DOHH2 (cell line): Measurements from ENCODE around the gene ADAT1.

Experiments
- H3F3A ChIP-seq: fragments of 200-600 bp; sonication (generic), shearing (Covaris generic); 2 replicates; pipeline ENCODE4 v1.6.0; 2016; ENCODE audit warnings: antibody characterized with exemption, mild to moderate bottlenecking; ENCODE audit not compliant: control insufficient read depth, insufficient read depth
- H3K27ac ChIP-seq: fragments of 200-600 bp; sonication (generic); 2 replicates; pipeline ENCODE4 v1.5.1; 2014; ENCODE audit warnings: low read depth, mild to moderate bottlenecking, low read length, moderate library complexity
- H3K27me3 ChIP-seq: fragments of 200-600 bp; sonication (generic); 2 replicates; pipeline ENCODE4 v1.6.1; 2014; ENCODE audit warnings: mild to moderate bottlenecking, low read length, mixed read lengths; ENCODE audit not compliant: control insufficient read depth
- H3K36me3 ChIP-seq: fragments of 200-600 bp; sonication (generic); 2 replicates; pipeline ENCODE4 v1.6.1; 2014; ENCODE audit warnings: mild to moderate bottlenecking, low read length, moderate library complexity, mixed read lengths; ENCODE audit not compliant: control insufficient read depth
- H3K4me1 ChIP-seq: fragments of 200-600 bp; sonication (generic); 2 replicates; pipeline ENCODE4 v1.6.1; 2014; ENCODE audit warnings: mild to moderate bottlenecking, low read length, mixed read lengths; ENCODE audit not compliant: control insufficient read depth
- H3K4me2 ChIP-seq: fragments of 200-600 bp; sonication (generic); 2 replicates; pipeline ENCODE4 v1.6.0; 2014; ENCODE audit warnings: mild to moderate bottlenecking, low read length, moderate library complexity
- H3K4me3 ChIP-seq: fragments of 200-600 bp; sonication (generic); 2 replicates; pipeline ENCODE4 v1.5.1; 2014; ENCODE audit warnings: mild to moderate bottlenecking, low read length, mixed read lengths
- H3K79me2 ChIP-seq: fragments of 200-600 bp; sonication (generic); 2 replicates; pipeline ENCODE4 v1.6.1; 2014; ENCODE audit warnings: mild to moderate bottlenecking, low read length, mixed read lengths; ENCODE audit not compliant: control insufficient read depth
- H3K9me2 ChIP-seq: fragments of 200-600 bp; sonication (generic); replicated peaks from 2 replicates; pipeline ENCODE4 v1.6.1; 2014; ENCODE audit warnings: mild to moderate bottlenecking, low read length, mixed read lengths; ENCODE audit not compliant: control insufficient read depth
- H3K9me3 ChIP-seq: fragments of 200-600 bp; sonication (generic); 2 replicates; pipeline ENCODE4 v1.6.1; 2014; ENCODE audit warnings: antibody characterized with exemption, low read length, mixed read lengths; ENCODE audit not compliant: control insufficient read depth, insufficient read depth
- H4K20me1 ChIP-seq: fragments of 200-600 bp; sonication (generic); 2 replicates; pipeline ENCODE4 v1.6.0; 2014; ENCODE audit warnings: low read depth, mild to moderate bottlenecking, antibody characterized with exemption, low read length, moderate library complexity; ENCODE audit not compliant: control insufficient read depth, insufficient read depth
- EZH2phosphoT487 ChIP-seq: fragments of 200-600 bp; sonication (generic); IDR thresholded peaks from 2 replicates; pipeline ENCODE4 v1.6.1; 2017; ENCODE audit warnings: borderline replicate concordance, mild to moderate bottlenecking, antibody characterized with exemption, low read length, moderate library complexity, mixed read lengths
- TF ChIP-seq, protein P1 (sequence below): fragments of 200-600 bp; sonication (generic); IDR thresholded peaks from one replicate; pipeline ENCODE4 v1.5.1; 2014; ENCODE audit warnings: antibody characterized with exemption, mild to moderate bottlenecking, low read depth, low read length; ENCODE audit not compliant: poor library complexity, severe bottlenecking

ADAT1 gene

DNA sequence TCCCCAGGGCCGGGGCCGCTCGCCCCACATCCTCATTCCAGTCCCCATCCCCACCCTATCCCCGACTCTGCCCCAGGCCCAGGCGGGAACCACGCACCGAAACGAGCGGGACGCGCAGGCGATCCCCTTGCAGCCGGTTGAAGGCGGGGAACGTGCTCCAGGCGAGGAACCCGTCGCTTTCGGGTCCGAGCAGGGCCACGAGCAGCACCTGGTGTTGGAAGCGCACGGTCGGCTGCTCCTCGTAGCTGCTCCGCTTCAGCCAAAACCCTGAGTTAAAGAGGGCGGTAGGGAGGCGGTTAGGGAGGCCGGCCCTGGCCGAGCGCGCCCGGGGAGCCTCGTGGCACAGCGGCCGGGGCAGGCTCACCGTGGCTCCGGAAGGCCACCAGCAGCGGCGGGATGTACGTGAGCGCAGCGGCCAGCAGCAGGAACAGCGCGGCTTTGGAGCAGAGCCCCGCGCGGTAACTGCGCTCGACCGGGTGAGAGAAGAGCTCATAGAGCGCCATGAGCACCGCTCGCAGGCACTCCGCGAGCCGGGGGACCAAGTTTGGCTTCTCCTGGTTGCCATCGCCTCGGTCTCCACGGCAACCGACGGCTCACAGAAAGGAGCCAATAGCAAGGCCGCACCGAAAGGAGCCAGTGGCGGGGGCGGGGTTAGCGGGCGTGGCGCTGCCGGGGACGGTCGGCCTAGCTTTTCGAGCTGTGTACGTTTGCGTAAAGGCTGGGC lies 67.2 kb downstream of the ADAT1 start, which contains the start of gene TMEM231:
Gene TMEM231, minus strand, starts transcription at position 546 of the 724 bp plus-strand sequence. Its CDS starts 43 bp downstream, at position 503.
- peaks cover 13% of the 10 kb centered on the region for H3K4me1 ChIP-seq
- peak within 1 kb of the TSS; percentile 86 for H3K4me3 ChIP-seq
- H3K4me2 ChIP-seq = peak within 1 kb of the TSS; percentile 90
- no peaks in the 10 kb centered on the region for H4K20me1 ChIP-seq
- H3K27me3 ChIP-seq = no peaks in the 10 kb centered on the region
- H3F3A ChIP-seq = no peaks in the 10 kb centered on the region
- TF ChIP-seq, protein P1, sequence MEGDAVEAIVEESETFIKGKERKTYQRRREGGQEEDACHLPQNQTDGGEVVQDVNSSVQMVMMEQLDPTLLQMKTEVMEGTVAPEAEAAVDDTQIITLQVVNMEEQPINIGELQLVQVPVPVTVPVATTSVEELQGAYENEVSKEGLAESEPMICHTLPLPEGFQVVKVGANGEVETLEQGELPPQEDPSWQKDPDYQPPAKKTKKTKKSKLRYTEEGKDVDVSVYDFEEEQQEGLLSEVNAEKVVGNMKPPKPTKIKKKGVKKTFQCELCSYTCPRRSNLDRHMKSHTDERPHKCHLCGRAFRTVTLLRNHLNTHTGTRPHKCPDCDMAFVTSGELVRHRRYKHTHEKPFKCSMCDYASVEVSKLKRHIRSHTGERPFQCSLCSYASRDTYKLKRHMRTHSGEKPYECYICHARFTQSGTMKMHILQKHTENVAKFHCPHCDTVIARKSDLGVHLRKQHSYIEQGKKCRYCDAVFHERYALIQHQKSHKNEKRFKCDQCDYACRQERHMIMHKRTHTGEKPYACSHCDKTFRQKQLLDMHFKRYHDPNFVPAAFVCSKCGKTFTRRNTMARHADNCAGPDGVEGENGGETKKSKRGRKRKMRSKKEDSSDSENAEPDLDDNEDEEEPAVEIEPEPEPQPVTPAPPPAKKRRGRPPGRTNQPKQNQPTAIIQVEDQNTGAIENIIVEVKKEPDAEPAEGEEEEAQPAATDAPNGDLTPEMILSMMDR = peak; percentile 21
- no peak for TF ChIP-seq EZH2phosphoT487
- H3K9me2 ChIP-seq = no peaks in the 10 kb centered on the region
- H3K9me3 ChIP-seq = no peaks in the 10 kb centered on the region
- H3K27ac ChIP-seq = peak within 1 kb of the TSS; percentile 66
- H3K36me3 ChIP-seq = no peaks in the 10 kb centered on the region
- H3K79me2 ChIP-seq = peaks cover 14% of the 10 kb centered on the region

DNA sequence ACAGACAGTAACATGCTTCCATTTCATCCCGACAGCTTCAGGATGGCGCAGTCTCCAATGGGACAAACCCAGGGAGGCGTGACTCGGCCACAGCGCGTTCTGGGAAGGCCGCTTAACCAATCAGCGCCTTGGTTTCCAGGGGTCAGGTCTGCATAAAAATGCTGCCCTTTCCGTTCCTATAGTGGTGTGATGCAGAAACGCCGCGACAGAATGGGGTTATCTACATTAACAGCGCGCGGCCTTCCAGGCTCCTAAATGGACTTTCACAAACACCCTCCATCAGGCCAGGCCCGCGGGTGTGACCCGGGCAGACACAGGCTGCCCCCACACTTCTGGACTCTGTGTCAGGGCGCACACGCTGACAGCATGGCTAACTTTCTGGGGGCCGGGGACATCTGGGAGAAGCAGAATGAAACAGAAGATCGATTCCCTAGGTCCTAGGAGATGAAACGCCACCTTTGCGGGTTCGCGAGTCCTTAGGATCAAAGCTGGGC lies 67.8 kb downstream of the ADAT1 start:
- Histone ChIP-seq H3K4me3 (peak overlapping the region; percentile 86), H3K9me3 (no peaks in the 10 kb centered on the region), H3K4me2 (peak overlapping the region; percentile 90), H3K36me3 (no peaks in the 10 kb centered on the region), H3K27me3 (no peaks in the 10 kb centered on the region), H3K79me2 (peaks cover 14% of the 10 kb centered on the region), H4K20me1 (no peaks in the 10 kb centered on the region), H3K27ac (peak overlapping the region; percentile 66), H3K9me2 (no peaks in the 10 kb centered on the region), H3K4me1 (peaks cover 13% of the 10 kb centered on the region), H3F3A (no peaks in the 10 kb centered on the region)
- TF ChIP-seq, protein P1 = no peak
- no peak for TF ChIP-seq EZH2phosphoT487

DNA sequence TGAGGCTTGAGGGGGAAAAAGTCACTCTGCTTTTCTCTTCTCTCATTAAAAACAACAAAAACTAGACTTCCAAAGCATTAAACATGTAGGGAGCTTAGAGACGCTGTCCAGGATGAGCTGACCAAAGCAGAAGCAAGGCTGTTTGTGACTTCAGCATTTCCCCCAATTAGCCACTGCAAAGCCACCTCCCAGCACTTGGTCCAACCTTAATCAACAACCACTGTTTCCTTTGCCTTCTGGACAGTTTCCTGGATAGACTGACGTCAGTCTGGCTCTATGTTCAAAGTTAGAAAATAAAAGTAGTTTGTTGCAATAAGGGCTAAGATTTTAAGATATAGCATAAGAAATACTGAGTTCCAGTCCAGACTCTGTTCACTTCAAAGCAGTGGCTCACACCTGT lies 70.1 kb downstream of the ADAT1 start:
- Histone ChIP-seq H3K9me2 (no peaks in the 10 kb centered on the region), H3K4me2 (no peak overlapping the region), H3K9me3 (no peaks in the 10 kb centered on the region), H3K27me3 (no peaks in the 10 kb centered on the region), H3F3A (no peaks in the 10 kb centered on the region), H3K4me1 (peaks cover 10% of the 10 kb centered on the region), H3K27ac (no peak overlapping the region), H4K20me1 (no peaks in the 10 kb centered on the region), H3K4me3 (no peak overlapping the region), H3K79me2 (peaks cover 14% of the 10 kb centered on the region), H3K36me3 (no peaks in the 10 kb centered on the region)
- TF ChIP-seq EZH2phosphoT487 = no peak
- TF ChIP-seq, protein P1 = no peak
